Loucy (cell line): ENCODE data around the gene MRPL24.

Experiments used
- EZH2phosphoT487 ChIP-seq: fragments of 200-600 bp; IDR thresholded peaks from 2 replicates; pipeline ENCODE4 v1.6.1; 2018; ENCODE audit warnings: antibody characterized with exemption, mild to moderate bottlenecking, moderate library complexity, borderline replicate concordance
- TF ChIP-seq, protein P1 (sequence below): fragments of 200-600 bp; sonication (generic); conservative IDR thresholded peaks from 2 replicates; pipeline ENCODE4 v1.5.1; 2014; ENCODE audit warnings: mild to moderate bottlenecking, antibody characterized with exemption, low read length

- TF ChIP-seq, protein P1, sequence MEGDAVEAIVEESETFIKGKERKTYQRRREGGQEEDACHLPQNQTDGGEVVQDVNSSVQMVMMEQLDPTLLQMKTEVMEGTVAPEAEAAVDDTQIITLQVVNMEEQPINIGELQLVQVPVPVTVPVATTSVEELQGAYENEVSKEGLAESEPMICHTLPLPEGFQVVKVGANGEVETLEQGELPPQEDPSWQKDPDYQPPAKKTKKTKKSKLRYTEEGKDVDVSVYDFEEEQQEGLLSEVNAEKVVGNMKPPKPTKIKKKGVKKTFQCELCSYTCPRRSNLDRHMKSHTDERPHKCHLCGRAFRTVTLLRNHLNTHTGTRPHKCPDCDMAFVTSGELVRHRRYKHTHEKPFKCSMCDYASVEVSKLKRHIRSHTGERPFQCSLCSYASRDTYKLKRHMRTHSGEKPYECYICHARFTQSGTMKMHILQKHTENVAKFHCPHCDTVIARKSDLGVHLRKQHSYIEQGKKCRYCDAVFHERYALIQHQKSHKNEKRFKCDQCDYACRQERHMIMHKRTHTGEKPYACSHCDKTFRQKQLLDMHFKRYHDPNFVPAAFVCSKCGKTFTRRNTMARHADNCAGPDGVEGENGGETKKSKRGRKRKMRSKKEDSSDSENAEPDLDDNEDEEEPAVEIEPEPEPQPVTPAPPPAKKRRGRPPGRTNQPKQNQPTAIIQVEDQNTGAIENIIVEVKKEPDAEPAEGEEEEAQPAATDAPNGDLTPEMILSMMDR, result no peak
- no peak for TF ChIP-seq EZH2phosphoT487
These were observed 9.3 kb upstream of the MRPL24 start for GRCh38 chr1:156750191-156750672.
